CD4-positive, alpha-beta T cell treated with Interleukin-17A for 1 hour (primary cell): Measurements from ENCODE around the gene JMJD1C.

Experiments
- DNase-seq: peaks from one replicate; pipeline ENCODE4 v3.0.0-alpha.2; 2020

Gene JMJD1C

DNA sequence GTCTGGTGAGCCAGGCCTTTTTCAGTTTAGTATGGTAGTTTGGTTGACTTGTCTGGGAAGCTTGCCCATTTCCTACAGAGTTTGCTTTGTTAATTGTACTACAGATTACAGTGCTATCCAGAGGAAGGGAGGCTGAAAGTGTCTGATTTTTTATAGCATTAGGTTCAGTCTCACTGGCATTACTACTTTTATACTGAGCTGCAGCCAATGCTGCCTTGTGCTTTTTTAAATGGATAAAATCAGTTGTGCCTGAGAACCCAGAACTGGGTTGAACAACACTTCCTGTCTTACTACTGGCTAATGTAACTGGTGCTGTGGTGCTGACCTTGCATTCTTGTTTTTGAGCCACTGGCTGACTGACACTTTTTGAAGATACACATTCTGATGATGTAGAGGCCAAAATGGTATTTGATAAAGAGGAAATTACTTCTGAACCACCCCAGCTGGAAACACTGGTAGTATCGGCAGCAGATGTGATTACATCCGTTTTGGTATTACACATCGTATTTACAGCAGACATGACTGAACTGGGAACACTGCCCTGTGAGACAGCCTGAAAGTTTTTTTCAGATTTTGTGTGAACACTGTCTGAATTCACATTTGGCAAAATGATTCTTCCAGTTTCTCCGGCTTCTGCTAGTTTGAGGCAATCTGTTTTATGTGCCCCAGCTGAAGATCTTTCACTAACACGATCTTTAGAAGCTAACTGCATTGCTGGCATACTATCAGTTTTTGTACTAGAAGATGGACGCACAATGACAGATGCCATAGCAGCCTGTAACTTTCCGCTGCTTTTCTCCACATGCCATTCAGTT is 258.6 kb downstream of the JMJD1C start:
- peak; percentile 48 for DNase-seq

- no peak for DNase-seq
Measured at GRCh38 chr10:63206576-63206975, 259.2 kb downstream of the JMJD1C start.

GRCh38 chr10:63205421-63205820 is 260.4 kb downstream of the JMJD1C start:
- DNase-seq, result no peak

DNA sequence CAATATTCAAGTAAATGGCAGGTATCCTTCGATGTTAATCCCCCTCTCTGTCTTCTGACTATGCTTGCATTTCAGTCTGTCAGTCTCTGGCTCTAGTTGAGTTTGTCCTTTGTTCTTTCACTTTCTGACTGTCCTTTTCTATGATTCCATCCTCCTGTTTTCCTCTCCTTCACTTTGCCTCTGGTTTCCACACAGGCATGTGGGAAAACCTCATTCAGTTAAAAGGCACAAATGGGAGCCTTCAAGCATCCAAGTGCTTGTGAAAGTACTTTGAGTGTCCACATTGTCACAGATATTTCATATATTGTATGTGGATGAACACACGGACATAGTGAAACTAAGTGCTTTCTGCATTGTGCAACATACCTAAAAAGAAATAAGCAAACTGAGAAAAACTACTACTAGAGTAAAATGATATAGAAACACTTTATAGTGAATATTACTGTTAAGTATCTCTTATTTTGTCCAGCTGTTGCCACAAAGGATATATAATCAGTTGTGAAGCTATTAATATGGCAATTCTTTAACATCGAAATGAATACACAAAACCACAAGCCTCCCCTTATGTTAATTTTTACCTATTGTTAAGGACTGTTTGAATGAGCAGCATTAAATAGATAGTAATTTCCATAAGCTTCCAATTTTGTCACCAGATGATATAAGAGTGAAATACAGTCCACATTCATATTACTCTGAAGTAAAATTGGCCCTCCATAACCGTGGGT is 260.9 kb downstream of the JMJD1C start:
- no peak for DNase-seq

DNA sequence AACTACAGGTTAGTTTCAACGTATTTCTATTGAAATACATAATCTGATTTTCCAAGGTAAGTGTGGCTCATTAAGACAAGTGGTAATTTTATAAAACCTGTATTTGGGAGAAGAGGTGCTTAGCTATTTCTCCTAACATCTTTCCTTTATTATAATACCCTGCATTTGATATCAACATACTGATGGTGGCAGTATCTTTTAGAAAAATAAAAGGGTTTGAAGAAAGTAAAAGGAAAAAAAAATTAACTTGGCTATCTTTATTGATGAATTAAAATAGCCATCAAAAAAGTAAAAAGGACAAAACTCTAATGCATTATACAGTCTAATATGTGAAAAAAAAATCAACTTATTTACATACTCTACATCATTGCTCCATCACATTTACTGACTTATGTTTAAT is 264.7 kb downstream of the JMJD1C start:
- no peak for DNase-seq

DNA sequence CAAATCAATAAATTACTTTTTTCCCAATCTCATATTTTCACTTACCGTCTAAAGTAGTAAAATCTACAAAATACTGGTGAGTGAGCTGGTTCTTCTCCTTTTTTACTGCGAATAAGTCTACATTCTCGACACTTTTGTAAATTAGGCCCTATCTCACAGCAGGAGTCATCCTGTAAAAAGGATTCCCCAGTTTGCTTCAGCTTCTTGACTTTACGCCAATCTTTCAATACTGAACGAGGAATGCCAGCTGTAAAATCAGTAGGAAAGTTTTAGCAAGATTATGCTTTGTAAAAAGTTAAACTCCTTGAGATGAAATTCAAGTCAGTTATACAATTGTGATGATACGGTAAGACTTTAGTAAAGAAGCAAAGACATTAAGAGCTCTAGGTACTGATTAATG is 265.3 kb downstream of the JMJD1C start:
- no peak for DNase-seq

GRCh38 chr10:63199716-63200115 is 266.1 kb downstream of the JMJD1C start:
- no peak for DNase-seq

GRCh38 chr10:63197344-63198092 is 268.3 kb downstream of the JMJD1C start:
- no peak for DNase-seq

DNA sequence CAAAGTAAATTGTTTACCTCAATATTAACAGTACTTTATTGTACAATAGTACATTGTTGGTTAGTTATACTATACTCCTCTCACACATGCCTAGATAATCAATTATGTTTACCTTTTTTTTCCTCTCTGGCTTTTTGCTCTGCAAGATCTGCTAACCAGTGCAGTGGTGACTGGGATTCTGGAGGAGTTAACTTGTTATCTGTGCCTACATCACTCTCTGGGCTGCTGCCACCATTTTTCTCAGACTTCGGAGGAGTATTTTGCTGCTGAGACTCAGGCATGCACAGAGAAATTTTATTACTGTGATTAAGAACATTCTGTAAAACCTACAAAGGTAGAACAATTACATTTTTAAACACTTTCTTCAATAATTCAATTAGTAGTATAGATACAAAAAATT is 273.0 kb downstream of the JMJD1C start:
- DNase-seq, result no peak

DNA sequence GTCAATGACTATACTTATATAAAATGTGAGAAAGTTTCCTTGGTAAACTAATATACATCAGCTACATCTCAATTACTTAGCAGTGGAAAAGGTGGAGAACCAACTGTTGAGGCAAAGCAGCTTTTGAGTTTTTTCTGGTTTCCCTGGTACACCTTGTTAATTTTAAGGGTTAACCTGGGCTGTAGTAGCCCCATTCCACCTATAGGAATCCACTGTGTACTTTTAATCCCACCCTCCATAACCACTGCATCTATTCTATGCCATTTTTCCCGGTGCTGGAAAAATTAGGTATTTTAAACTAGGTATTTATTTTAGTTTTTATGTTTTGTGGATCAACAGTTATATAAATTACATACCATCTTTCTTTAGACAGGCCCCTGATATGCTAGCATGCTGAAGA is 290.2 kb downstream of the JMJD1C start:
- no peak for DNase-seq

- peak; percentile 17 for DNase-seq
Measured at GRCh38 chr10:63173468-63174232, 292.1 kb downstream of the JMJD1C start.

GRCh38 chr10:63171926-63172325 is 293.9 kb downstream of the JMJD1C start:
- DNase-seq, result no peak

DNA sequence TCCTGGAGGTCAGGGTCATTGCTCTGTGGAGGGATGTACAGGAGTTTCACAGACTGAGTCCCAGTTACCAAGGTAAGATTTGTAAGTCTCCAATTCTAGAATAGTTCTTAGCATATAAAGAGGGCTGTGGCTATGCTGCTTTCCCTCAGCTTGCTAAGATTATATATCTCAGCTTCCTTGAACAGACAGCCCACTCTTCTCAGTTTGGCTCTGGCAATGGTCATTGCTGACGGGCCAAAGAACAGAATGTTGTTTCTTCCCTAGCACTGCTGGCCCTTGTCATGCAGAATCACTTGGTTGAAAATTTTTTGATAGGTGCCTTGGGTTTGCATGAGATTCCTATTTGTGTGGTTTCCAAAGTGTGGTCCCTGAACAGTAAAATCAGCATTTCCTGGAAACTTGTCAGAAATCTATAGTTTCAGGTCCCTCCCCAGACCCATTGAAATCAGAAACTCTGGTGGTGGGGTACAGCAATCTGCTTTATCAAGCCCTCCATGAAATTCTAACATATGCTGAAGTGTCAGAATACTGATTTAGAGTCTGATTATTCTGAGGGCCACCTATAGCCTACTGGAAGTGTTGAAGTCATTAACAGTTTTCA is 294.4 kb downstream of the JMJD1C start:
- no peak for DNase-seq

- no peak for DNase-seq
Measured at GRCh38 chr10:63169624-63170023, 296.2 kb downstream of the JMJD1C start.

DNA sequence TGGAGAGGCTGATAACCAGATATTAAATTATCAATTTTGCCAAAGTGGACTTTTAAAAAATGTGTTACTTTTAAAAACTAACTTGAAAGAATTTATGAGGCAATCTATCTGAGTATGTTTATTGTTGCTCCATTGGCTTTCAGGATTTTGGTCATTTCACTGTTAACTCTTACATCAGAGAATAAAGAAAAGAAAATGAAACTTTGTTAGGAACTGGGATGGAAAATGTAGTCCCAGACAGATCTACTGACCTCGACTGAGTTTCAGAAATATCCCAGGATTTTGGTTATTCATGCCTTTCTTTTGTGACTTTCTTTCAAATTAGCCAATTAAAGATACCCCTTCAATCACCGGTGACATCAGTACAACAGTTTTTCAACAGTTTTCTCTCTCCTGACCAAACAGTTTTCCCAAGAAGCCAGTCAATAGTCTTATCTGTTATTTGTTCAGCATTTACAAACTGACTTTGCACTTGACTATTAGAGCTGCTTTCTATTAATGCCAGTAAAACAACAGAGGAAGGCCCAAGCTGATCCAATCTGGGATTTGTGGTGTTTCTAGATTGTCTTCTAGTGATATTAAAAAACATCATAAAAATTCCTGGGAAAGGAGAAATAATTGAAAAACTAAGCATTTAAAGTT is 296.8 kb downstream of the JMJD1C start:
- DNase-seq, result no peak

GRCh38 chr10:63166742-63167258 is 299.0 kb downstream of the JMJD1C start:
- peak; percentile 66 for DNase-seq

DNA sequence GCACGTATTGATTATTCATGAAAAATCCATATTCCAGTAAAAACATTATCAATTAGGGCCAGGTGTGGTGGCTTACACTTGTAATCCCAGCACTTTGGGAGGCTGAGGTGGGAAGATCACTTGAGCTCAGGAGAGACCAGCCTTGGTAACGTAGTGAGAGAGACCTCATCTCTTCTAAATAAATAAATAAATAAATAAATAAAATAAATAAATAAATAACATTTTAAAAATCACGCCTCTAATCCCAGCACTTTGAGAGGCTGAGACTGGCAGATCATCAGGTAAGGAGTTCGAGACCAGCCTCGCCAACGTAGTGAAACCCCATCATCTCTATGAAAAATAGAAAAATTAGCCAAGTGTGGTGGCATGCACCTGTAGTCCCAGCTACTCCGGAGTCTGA is 300.5 kb downstream of the JMJD1C start:
- DNase-seq, result no peak

DNA sequence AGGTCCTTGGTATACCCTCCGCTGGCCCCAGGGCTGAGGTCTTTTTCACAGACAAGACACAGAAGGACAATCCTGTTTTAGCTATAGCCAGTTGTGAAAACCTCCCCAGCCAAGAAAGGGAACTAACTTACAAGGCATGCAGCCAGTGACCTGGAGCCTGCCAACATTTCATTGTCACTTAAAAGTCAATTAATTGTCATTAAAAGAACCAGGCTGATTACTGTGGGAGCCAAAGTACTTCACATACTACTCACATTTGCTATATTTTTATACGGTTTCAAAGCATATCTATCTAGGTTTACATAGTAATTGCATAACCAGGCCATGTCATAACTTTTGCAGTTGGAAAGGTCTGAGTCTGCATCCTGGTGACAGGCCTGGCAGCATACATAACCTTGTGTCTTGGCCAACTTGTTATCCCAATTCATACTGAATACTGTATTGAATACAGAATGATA is 301.6 kb downstream of the JMJD1C start:
- no peak for DNase-seq

DNA sequence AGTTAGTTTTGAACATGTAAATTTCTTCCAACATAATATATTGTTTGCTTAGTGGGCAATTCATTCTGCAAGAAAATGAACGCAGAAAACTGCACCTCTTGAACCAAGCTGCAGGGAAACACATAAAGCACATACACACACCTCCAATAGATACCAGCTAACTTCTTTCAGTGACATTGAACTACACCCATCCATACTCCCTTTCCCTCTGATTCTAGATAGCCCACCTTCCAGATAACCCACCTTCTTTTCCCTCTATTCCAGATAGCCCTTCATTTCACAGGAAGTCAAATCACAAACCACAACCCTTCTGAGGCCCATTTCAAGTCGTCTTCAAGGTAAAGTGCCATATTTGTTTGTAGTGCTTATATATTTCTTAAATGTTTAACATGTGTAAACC is 304.2 kb downstream of the JMJD1C start:
- no peak for DNase-seq

DNA sequence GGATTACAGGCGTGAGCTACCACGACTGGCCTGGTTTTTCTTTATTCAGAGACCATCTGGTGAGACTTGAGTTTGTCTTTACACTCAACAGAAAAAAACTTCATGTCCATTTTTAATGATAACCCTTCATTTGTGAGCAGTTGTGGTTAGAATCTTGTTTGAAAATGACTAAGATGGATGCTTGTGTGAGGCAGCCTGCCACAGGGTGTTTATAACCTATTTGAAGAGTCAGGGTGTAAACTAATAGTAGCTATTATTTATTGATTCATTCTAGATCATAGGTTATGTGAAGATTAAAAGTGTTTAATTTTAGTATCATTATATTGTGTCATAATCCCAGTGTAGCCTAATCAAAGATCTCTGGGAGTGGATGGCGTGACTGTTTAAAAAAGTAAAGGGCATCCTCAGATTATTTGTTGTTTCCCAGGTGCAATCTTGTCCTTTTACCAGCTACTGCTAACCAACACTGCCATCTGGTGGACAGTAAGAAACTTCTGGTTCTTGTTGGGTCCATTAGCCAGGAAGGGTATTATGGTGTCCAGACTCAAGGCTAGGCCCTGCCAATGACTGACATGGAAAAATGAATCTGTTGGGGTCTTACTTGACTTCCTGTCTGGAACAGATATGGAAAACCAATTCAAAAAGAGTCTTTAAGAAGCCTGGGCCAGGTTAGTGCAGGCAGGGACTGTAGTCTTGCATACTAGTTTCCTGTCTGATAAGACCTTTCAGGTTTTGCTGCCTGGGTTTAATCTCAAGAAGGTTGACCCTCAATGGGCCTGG is 307.7 kb downstream of the JMJD1C start:
- DNase-seq, result peak; percentile 77

DNA sequence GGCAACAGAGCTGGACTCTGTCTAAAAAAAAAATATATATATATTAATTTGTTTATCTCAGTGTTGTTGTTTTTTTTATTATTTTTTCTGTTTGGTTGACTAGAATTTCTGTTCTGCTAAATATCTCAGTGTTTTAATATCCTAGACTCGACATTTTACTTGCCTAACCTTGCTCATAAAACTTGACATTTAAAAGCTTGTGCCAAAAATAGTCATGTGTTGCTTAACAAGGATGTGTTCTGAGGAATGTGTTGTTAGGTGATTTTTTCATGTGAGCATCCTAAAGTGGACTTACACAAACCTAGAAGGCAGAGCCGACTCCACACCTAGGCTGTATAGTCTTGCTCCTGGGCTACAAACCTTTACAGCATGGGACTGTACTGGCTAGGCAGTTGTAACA is 309.5 kb downstream of the JMJD1C start:
- no peak for DNase-seq
